GM12891 (cell line): ENCODE data around the gene EXOC3L2.

ENCODE experiments used
- DNase-seq: peaks from one replicate; pipeline ENCODE4 v3.0.0; 2011; ENCODE audit warnings: low spot score; ENCODE audit not compliant: insufficient read length
- FAIRE-seq: peaks from 2 replicates; lab custom pipeline; 2011; peaks lifted over from hg19 to GRCh38; lab: Jason Lieb, UNC
- PAX5 ChIP-seq: IDR thresholded peaks from 2 replicates; pipeline ENCODE4 v1.6.1; 2011; ENCODE audit warnings: low read length, moderate library complexity, mild to moderate bottlenecking; ENCODE audit not compliant: insufficient read depth, severe bottlenecking
- POLR2A ChIP-seq: IDR thresholded peaks from 2 replicates; pipeline ENCODE4 v1.6.1; 2011; ENCODE audit warnings: low read depth, low read length, control low read depth
- POLR2AphosphoS5 ChIP-seq: IDR thresholded peaks from 2 replicates; pipeline ENCODE4 v1.6.1; 2011; ENCODE audit warnings: low read depth, low read length, control low read depth
- POU2F2 ChIP-seq: IDR thresholded peaks from 2 replicates; pipeline ENCODE4 v1.6.1; 2011; ENCODE audit warnings: low read depth, mild to moderate bottlenecking, control low read depth, low read length, moderate library complexity
- SPI1 ChIP-seq: IDR thresholded peaks from 2 replicates; pipeline ENCODE4 v1.6.1; 2011; ENCODE audit warnings: low read depth, low read length, control low read depth
- TAF1 ChIP-seq: IDR thresholded peaks from 2 replicates; pipeline ENCODE4 v1.6.1; 2011; ENCODE audit warnings: low read depth, low read length, control low read depth

Gene EXOC3L2

GRCh38 chr19:45256836-45257235, 11.6 kb upstream of the EXOC3L2 start:
- no peak for FAIRE-seq
- TF ChIP-seq PAX5 (no peak), TAF1 (no peak), POLR2A (no peak), POLR2AphosphoS5 (no peak)
- DNase-seq, result no peak

DNA sequence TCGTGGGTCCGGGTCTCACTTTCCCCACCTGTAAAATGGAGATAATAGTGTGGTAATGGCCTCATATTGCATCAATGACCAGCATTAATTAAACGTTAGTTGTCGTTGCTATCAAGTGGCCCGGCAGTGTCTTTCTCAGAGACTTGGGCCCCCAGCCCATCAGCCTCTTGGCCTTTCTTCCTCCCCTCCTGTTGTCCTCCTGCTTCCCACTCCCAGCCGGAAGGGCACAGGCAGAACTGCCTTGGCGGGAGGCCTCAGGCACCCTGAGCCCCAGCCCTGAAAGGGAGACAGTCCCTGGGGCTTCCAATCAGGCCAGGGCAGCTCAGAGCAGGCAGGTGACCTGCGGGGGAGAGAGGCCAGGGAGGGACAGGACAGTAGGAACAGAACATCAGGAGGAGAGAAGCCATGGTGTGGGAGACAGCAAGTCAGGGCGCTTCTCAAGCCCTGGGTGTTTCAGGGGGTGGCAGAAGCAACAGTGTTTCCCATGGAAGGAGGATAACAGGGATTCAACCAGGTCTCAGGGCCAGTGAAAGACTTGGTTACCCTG, 10.5 kb upstream of the EXOC3L2 start:
- no peak for FAIRE-seq
- TF ChIP-seq POU2F2 (no peak), POLR2AphosphoS5 (no peak)
- no peak for DNase-seq

DNA sequence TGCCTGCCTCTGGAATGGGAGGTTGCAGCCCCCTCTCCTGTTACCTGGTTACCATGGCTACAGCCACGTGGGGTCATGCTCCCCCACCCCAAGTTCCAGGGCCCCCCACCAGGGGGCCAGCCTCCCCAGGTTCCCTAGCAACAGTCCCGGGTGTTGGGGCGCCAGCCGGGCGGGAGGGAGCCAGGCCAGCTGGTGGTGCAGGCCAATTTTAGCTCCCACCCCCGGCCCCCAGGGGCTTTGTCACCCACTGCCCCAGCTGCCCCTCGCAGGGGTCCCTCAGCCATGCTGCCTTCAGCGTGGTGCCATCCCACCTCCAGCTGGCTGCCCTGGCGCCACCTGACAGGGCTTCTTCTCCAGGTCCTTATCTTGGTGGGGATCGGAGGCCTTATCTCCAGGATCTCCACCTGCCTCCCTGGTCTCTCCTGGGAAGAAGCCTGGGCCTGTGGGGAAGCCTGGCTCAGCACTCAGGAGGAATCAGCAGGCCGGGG, 8.9 kb upstream of the EXOC3L2 start:
- TF ChIP-seq POLR2A, result no peak
- TF ChIP-seq SPI1, result no peak
- no peak for TF ChIP-seq PAX5
- TF ChIP-seq POU2F2, result no peak
- TF ChIP-seq POLR2AphosphoS5, result no peak
- no peak for TF ChIP-seq TAF1
- DNase-seq (peak; percentile 54), FAIRE-seq (no peak)

- TF ChIP-seq POU2F2 (no peak), PAX5 (no peak)
- DNase-seq (no peak), FAIRE-seq (no peak)
Observed at GRCh38 chr19:45253396-45254027, 8.3 kb upstream of the EXOC3L2 start.

DNA sequence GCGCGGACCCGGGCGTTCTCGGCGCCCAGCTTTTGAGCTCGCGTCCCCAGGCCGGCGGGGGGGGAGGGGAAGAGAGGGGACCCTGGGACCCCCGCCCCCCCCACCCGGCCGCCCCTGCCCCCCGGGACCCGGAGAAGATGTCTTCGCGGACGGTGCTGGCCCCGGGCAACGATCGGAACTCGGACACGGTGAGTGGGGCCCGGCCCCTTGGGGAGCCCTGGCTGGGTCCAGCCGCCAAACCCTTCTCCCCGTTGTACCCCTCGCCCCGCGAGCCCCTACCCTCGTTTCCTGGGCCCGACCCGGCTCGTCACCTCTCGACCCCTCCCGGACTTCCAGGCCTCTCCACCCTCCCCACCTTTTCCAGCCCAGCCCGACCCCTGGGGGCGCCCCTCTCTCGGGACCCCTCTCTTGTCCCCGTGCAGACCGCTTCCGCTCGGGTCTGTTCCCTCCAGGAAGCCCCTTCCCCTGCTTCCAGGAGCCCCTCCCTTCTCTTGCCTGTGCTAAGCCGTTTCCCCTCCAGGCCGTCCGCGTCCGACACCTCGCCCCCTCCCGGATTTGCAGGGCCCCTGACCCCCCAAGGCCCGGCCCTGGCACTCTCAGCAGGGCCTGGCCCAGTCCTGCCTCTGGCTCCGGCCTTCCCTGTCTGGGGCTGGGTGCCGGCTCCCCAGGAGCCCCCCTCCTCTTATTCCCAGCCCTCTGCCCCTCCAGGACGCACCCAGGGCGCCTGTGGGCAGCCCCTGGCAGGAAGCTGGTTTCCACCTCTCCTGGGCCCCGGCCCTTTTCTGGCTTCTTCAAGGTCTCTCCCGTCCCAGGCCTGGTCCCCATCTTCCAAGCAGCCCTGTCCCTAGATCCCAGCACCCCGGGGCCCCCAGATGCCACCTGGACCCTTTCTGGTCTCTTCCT, 6.5 kb upstream of the EXOC3L2 start:
- TF ChIP-seq POU2F2, result no peak
- TF ChIP-seq SPI1, result no peak
- TF ChIP-seq POLR2AphosphoS5, result no peak
- no peak for TF ChIP-seq POLR2A
- no peak for TF ChIP-seq TAF1
- TF ChIP-seq PAX5, result no peak
- FAIRE-seq (no peak), DNase-seq (peak; percentile 66)

DNA sequence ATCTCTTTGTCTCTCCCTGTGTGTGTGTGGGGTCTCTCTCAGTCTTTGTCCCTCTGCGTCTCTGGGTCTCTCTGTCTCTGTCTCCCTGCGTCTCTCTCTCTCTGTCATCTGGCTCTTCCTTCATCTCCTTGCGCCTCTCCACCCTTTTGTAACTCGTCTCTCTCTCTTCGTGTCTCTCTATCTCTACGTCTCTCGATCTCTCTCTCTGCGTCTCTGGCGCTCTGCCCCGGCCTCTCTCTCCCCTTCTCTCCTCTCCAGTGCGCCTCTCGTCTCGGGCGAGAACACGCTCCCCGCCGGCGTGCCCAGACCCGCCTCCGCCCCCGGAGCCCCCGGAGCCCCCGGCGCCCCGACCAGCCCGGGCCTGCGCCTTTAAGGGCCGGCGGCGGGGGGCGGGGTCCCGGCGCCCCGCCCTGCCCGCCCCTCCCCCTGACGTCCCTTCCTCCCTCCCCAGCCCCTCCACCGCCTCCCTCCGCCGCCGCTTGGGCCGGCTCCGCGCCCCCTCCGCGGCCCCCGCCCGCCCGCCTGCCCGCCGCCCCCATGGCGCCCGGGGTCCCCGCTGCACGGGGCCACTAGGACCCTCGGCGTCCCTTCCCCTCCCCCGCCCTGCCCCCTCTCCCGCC, 5.7 kb upstream of the EXOC3L2 start, which contains the start of gene MARK4:
Gene MARK4 (plus strand): TSS at position 440 of the 620 bp plus-strand sequence. CDS start 318 bp downstream, outside the sequence.
- TF ChIP-seq POLR2AphosphoS5 (no peak), POU2F2 (no peak), TAF1 (no peak), SPI1 (no peak), POLR2A (no peak), PAX5 (no peak)
- peak; percentile 41 for FAIRE-seq
- peak; percentile 97 for DNase-seq

- no peak for TF ChIP-seq SPI1
- TF ChIP-seq PAX5, result no peak
- TF ChIP-seq POLR2A, result no peak
- TF ChIP-seq POLR2AphosphoS5, result no peak
- TF ChIP-seq TAF1, result no peak
- DNase-seq (no peak), FAIRE-seq (no peak)
Observed at GRCh38 chr19:45250216-45250831, 5.1 kb upstream of the EXOC3L2 start.

DNA sequence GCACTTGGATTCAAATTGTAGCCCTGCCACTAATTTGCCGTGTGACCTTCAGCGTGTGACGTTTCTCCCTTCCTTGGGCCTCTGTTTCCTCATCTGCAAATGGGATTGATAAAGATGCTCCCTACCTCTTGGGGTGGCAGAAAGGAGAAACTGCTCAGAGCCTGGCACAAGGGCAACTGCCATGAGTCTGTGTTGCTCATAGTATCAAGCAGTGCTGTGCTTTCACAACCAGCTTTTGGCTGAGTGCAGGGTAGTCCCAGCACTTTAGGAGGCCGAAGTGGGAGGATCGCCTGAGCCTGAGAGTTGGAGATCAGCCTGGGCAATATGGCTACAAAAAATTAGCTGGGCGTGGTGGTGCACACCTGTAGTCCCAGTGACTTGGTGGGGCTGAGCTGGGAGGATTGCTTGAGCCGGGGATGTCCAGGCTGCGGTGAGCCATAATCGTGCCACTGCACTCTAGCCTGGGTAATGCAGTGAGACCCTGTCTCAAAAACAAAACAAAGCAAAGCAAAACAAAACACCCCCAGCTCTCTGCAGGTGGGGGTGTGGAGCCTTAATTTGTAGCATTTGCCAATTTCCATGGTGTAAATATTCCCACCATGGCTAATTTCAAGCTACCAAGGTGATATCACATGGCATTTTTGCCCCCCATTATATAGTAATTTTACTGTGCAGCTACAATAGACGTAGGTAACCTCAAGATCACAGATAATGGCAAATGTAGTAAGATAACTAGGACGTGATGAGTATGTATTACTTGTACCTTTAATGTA, 4.2 kb upstream of the EXOC3L2 start:
- FAIRE-seq (peak; percentile 57), DNase-seq (no peak)
- TF ChIP-seq TAF1 (no peak), PAX5 (no peak), SPI1 (no peak), POLR2AphosphoS5 (no peak), POU2F2 (no peak), POLR2A (no peak)

DNA sequence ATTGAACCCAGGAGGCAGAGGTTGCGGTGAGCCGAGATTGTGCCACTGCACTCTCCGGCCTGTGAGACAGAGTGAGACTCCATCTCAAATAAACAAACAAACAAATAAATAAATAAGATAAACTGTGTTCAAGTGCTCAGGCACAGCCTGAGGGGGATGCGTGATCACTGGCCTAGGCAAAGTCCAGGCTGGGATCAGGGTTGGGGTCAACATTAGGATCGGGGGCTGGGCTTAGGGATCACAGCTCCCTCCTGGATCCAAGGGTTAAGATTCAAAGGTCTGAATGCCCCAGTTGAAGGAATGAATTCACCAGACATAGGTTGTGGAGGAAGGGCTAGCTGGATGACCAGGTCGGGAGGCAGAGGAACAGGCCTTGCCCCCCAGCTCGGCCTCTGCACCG, 1.9 kb upstream of the EXOC3L2 start:
- no peak for FAIRE-seq
- TF ChIP-seq PAX5 (no peak), POLR2A (no peak), SPI1 (no peak), POLR2AphosphoS5 (no peak), TAF1 (no peak)
- DNase-seq, result no peak
